Renal pelvis (tissue), 4 donors: ENCODE results near the gene PIK3C2B. TPM values are rescaled to one million over a fixed set of nuclear protein-coding genes. Genes with fewer than 3 reads are reported as not detected.
"Not testable (repeated sequence)": the region's sequence is repeated elsewhere in the genome, so short reads cannot be mapped to it uniquely, and the experiment has no call there.

Experiments used
- DNase-seq: peaks from one replicate; pipeline ENCODE4 v3.0.0-alpha.2; 2013
- polyA plus RNA-seq, 3 donors: library from polyadenylated mRNA; unstranded; fragments of 120-200 nt; gene quantifications; one replicate each; pipeline ENCODE4 v1.2.1, GENCODE V29; 2013; ENCODE audit not compliant: insufficient read length in 3 of 3

The PIK3C2B gene
- polyA plus RNA-seq, 3 donors, result 18.4 to 29.1 (median 22.3) TPM

DNA sequence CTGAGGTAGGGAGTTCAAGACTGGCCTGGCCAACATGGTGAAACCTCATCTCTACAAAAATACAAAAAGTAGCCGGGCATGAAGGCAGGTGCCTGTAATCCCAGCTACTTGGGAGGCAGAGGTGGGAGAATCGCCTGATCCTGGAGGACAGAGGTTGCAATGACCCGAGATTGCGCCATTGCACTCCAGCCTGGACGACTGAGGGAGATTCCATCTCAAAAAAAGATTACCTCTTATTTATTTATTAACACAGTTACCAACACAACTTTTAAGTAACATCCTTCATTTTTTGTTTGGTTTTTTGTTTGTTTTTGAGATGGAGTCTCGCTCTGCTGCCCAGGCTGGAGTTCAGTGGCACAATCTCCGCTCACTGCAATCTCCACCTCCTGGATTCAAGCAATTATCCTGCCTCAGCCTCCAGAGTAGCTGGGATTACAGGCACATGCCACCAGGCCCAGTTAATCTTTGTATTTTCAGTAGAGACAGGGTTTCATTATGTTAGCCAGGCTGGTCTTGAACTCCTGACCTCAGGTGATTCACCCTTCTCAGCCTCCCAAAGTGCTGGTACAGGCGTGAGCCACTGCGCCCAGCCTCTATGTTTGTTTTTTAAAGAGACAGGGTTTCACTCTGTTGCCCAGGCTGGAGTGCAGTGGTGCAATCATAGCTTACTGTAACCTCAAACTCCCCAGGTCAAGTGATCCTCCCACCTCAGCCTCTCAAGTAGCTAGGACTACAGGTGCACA, 7.9 kb downstream of the PIK3C2B start:
- DNase-seq, result not testable (repeated sequence)

DNA sequence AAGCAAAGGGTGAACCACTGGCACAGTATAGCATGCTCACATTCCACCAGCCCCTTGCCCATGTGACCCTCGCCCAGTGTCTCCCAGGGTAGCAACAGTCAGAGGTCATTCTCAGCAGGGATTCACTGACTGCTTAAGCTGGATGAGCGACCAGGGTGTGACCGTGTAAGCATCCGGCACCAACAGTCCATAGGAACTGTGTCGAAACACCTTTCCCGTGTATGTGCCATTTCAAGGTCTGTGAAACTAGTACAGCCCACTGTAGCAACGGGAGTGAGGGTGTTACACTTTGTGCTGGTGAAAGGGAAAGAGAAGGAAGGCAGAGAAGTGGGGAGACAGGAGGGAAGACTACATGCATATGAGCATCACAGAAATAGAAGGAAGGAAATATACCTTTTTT, 10.8 kb downstream of the PIK3C2B start:
- no peak for DNase-seq

DNA sequence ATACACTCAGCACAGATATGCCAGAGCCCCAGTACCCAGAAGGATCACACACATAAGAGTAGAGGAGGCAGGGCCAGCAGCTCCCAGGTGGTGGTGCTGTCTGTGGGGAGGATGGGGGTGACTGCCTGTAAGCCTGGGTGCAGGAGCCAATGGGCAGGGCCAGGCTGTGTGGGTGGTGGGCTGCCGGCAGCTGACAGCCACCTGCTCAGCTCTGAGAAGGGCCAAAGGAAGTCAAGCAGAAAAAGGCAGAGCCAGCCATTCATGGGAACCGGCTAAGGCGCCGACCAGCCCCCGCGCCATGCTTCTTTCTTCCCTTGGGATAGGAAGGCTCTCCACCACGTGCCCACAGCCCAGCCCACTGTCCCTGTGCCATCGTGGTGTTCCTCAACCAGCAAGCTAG, 14.1 kb downstream of the PIK3C2B start:
- DNase-seq, result peak; percentile 74

DNA sequence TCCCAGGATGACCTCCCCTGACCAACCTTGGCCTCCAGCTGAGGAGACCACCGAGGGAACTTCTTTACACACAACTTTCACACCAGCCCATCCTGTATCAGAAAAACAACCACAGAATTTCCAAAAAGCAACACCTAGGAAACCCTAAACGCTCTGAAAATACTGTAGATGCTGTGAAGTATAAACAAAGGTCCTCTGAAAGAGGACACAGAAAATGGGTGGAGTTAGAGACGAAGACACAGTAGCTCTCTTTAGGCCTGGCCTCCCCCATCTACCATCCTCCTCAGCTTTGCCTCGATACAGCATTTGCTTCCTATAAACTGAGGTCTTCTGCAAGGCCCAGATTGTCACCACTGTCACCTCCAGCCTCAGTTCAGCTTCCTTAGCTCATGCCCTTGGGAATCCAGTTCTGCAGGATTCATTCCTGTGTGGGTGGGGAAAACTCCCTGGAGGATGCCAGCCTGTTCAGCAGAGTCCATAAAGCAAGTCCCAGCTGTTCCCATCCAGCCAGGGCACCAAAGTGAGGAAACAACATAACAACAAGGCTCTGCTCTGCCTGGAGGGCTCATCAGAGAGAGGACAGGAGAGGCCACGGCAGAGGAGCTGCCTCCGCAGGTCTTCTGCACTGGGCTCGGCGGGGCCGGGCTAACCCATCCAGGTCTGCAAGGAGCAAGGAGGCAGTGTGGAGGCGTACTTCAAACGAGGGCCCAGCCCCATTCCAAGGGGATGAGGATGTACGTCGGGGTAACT, 15.0 kb downstream of the PIK3C2B start:
- no peak for DNase-seq

DNA sequence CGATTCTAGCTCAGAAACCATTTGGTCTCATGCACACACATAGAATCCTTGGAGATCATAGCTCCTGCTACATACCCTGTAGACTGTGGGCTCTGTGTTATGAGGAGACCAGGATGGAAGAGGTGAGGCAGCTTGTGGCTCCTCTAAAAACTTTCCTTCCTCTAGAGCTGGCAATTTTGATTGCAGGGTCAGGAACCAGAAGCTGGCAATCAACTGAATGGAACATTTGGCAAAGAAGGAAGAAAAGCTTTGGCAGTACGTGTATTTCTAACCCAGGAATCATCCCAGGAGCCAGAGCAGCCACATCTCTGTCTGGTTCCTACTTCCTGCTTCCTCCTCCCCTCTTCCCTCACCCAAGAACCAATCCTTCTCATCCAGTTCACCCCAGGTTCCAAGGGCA, 15.7 kb downstream of the PIK3C2B start:
- DNase-seq, result no peak

DNA sequence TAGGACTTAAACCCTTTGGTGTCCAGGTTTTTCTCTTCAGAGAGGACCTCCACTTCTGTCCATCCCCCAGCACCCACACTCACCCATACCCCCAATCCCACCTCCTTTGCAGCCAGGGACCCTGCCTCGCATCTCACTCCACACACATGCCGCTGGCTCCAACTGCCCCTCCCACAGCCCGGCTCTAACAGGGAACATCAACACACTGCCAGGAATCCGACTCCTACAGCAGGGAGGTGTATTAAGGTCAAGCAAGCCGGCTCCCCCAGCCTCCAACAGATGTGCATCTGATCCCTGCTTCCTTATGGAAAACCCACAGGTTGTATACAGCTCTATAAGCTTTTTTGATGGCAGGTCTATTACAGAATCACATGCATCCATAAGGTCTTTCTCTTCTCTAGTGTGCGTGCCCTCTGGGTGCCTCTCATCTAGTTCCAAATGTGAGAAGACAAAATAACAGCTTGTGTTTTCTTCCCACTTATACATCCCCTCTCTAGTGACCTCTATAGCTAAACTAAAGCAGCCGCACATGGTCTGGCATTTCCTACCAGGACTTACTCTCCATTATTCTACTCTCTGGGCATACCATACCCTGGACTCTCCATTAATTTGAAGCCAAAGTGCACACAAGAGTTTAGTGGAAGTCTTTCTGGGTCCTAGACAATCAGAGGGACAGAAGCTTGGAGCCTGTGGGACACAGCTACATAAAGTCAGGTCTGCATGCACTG, 16.3 kb downstream of the PIK3C2B start:
- no peak for DNase-seq

DNA sequence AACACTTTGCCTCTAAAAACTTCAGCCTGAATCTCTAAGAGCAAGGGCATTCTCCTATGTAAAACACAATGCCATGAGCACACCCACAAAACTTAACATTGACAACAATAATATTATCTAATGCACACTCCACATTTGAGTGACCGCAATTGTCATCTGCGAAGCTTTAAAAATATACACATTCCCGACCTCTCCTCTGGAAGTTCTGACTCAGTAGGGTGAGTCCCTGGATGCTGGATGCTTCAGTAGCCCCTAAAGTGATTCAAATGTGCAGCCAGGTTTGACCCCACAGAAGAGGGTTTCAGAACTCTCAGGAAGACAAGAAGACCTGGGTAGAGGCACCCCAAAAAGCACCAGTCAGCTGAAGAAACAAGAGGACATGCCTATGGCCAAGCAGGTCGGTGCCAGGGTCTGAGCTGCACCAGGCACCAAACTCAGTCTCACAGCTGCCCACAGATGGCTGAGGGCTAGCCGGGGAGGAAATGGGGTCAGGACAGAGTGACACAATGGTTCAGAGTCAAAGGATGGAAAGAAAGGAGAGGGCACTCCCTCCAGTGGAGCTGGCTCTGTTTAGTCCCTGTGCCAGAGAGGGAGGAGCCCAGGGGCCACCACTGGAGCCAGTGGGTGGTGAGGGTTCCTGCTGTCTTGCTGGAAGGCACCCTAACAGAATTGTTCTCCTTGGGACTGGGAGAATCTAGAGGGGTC, 17.4 kb downstream of the PIK3C2B start:
- no peak for DNase-seq

DNA sequence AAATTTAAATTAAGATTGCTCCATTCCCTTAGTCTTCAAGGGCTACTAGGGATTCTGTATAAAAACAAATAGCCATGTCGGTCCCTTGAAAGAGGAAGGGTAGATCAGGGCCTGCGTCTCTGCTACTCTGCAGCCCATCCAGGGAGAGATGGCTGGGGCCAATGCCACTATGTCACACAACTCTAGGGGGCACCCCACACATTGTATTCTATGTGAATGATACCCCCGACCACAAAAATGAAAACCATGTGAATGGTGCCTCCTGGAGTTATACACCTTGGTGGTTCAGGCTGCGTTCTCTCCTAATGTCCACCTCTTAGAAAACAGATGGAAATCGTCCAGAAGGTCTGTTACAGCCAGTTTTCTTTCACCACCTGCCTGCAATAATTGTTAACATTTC, 18.0 kb downstream of the PIK3C2B start:
- no peak for DNase-seq

DNA sequence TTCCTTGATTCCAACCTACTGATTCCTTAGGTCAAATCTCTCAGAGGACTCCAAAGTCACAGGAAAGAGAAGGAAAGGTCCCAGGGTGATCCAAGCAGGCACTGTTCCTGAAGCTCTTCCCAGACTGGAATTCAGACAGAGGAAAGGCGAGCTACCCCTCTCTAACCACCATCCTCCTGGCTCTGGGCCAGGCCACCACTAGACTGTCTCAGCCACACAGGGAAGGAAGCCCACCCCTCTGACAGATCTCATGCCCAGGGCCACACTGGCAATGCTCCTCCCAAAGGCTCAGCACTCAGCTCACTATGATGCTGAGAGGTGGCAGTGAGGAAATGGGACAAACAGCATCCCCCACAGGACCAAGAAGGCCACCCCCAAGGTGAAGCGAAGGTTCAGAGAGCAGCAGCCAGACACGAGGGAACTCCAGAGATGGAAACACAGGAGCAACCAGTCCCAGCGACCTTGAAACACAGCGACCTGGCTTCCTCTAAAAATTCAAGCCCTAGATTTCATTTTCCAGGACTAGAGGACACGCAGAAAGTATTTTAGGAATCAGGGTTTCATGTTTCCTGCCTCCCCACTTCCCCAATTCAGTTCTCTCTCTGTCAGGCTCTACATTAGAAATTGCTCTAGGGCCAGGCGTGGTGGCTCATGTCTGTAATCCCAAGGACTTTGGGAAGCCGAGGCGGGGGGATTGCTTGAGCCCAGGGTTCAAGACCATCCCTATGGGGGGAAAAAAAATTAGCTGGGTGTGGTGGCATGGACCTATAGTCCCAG, 18.8 kb downstream of the PIK3C2B start:
- no peak for DNase-seq

DNA sequence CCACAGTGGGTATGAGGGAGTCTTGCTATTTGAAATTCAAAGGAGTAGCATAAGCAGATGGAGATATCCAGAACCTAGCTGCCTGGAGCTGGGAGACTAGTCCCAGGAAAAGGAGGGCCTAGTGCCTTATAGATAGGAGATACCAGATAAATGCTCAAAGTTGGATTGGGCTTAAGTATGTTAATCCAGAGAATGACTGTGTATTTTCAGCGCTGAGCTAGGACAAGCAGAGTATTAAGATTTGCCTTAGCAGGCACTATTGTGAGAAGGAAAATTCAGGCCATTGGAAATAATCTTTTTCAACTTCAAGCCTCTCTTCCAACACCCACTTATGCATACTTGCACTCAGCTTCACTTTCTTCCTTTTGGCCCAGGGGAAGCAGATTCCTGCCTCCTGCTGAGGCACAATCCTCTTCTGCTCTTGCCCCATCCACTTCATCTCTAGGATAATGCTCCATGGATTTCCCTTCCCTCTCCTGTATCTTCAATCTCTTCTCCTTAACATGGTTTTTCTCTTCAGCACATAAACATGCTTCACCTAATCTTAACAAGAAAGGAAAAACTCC, 21.1 kb downstream of the PIK3C2B start:
- DNase-seq, result no peak

DNA sequence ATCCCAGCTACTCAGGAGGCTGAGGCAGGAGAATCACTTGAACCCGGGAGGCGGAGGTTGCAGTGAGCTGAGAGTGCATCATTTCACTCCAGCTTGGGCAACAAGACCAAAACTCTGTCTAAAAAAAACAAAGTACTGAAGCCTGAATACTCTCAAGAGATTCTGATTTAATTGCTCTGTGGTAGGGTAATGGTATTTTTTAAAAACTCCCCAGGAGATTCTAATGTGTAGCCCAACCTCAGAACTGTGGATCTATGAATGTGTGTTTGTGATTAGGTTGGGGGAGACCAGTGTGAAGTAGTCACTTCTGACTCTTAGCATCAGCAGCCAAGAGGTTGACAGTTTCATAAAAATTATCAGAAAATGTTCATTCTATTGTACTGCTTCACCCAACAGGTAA, 21.9 kb downstream of the PIK3C2B start:
- no peak for DNase-seq

DNA sequence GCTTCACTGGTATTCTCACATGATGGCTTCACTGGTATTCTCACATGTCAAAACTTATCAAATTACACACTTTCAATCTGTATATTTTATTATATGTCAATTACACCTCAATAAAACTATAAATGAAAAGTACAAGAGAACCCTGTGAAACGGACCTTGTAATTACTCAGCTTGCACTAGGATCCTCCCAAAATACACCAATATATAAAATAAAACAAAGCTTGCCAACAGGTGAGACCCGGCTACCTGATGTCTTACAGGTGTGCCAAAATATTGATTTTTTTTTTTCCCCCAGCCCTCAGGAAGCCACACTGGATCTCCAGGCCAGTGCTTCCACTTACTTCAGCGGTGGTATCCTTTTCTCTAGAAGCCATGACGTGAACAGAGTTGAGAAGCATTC, 22.9 kb downstream of the PIK3C2B start:
- DNase-seq, result no peak

DNA sequence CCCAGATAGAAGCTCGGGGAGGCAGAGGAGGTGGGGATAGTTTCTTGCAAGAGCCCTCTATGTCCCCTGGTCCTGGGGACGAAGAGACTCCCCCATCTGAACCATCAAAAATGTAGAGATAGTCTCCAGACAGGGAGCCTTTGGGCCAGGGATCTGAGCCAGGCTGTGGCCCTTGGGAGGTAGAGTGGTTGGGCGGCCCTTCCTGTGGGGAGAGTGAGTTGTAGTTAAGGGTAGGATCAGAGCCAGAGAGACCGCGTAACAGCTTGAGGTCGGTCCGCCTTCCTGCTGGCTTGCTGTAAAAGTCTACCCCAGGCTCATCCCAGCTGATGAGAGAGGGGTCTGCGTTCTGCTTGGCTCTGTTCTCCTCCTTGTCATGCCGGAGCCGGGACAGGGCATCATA, 25.3 kb downstream of the PIK3C2B start:
- no peak for DNase-seq

DNA sequence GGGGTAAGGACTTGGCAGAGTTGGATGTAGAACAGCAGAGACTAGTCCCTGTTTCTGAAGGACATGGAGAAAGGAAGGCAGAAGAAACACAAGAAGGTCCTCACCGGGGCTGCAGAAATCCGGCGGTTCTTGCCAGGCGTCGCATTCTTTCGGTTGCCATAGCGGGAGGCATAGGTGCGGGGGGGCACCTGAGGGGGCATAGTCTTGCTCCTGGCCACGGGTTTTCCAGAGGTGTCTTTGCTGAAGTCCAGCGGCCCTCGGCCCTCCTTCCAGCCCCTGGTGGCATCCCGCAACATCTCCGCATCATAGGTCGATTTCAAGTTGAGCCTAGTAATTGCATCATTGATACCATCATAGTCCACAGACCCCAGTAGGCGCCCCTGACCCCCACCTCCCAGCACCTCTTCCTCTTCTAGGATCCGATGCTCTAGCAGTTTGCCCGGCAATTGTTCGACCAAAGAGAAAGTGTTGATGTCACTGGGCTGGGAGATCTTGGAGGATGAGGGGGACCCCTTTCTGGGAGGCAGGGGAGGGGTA, 25.8 kb downstream of the PIK3C2B start:
- no peak for DNase-seq

DNA sequence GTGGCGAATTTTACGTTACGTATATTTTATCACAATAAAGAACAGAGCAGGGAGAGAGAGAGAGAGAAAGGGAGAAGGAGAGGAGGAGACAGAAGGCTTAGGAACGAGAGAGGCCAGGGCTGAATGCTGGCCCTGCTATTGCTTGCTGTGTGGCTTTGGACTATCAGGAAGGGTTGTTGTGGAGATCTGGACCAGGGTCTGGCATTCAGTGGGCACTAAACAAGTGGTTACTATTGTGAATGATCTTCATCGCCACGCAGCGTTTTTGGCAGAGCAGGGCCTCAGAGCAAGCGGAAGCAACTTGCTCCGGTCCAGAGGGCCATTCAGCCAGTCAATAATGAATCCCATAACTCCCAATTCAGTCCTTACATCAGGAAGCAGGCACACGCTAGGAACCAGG, 26.4 kb downstream of the PIK3C2B start:
- no peak for DNase-seq

DNA sequence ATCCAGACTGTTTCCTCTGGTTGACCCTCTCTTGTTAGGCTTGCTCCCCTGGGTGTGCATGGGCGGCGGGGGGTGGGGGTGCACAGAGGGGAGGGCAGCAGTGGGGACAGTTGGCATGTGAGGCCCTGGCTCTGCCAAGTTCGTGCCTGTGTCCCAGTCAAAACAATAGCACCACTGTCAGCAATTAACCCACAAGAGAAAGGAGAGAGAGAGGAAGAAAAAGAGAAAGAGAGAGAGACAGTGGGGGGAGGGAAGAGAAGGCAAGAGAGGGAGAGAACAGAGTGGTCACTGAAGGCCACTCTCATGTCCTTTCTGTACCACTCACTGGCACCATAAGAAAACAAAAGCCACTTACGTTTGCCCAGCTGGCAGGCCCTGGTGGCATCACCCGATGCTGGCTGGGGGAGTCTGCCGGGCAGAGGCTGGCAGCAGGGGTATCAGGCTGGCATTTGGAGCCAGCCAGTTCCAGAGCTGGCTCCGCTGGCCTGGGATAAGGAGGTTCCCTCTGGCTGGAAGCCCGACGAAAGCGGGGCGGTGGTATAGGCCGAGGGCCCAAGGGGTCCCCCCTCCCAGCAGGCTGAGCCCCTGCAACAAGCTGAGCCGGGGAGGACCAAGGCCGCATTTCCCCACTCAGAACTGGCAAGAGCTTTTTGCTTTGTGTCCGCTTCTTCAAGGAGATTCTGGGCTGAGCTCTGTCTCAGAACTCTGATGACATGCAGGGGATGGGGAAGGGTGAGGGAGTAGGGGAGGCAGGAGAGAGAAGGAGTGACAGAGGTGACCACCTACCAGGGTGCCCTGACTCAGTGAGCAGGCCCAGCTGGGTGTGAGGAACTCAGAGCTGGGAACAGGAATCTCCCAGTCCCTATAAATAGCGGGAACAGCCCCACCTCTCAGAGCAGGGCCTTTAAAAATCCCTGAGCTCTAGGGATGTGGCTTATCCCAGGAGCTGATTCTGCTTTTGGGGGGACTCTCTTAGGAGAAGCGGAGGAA, 27.9 kb downstream of the PIK3C2B start:
- no peak for DNase-seq

DNA sequence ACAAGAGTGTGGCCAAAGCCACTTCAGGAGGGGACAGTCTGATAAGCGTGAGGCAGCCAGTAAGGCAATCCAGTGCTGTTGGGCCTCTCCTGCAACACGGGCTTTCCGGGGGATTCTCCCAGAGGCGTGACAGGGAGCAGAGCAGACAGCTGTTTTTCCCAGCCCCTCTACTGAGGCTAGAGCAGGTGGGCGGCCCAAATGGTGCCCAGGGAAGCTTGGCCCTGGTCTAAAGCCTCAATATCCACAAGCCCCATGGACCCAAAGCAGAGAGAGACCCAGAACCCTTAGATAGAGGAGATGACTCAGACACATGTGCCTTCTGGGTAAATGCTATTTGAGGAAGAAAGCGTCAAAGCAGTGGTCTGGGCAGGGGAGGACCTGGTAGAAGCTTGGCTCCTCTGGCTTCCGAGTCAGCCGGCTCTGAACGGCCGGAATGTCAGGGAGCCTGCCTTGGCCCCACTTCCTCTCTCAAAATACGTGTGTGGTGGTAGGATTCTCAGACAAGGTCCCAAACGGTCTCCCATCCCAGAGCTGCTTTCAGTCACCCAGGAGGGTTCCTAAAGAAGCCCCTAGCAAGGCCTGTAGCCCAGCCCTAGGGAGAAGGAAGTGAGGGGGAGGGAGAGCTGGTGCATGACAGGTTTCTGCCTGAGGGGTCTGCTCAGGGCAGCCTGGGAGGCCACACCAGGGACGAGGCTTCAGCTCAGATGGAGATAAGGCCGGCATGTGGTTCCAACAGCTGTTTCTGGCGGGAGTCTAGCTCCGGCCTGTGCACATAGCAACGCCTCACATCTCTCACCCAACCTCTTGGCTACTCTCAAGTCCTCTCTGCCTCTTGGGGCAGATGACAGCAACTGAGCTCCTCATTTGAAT, 28.8 kb downstream of the PIK3C2B start:
- no peak for DNase-seq

DNA sequence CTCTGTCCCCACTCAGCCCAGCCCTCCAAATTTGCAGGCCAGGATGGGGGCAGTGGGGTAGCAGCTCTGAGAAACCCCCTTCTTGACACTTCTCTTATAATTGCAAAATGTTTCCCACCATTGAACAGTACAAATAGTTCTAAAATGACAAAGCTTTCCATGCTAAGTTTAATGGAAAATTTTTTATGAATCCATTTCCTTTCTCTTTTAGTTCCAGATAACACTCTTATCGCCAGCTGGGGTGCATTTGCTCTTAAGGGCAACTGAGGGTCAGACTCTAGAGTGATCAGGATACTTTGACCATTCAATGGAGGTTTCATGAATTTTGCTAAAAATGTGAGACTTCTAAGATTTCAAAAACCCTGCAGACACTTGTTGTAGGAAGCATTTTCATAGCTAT, 29.9 kb downstream of the PIK3C2B start:
- no peak for DNase-seq
